SH-SY5Y (cell line): ENCODE measurements around the gene MRPL49.

Experiments used
- GATA2 ChIP-seq: IDR thresholded peaks from 2 replicates; pipeline ENCODE4 v1.6.1; 2011; ENCODE audit warnings: mild to moderate bottlenecking, low read depth, low read length
- GATA3 ChIP-seq: IDR thresholded peaks from 2 replicates; pipeline ENCODE4 v1.6.1; 2011; ENCODE audit warnings: low read depth, mild to moderate bottlenecking, low read length, moderate library complexity

GRCh38 chr11:65087216-65087615 lies 34.9 kb upstream of the MRPL49 start:
- no peak for TF ChIP-seq GATA3
- no peak for TF ChIP-seq GATA2
